Left lung (tissue), 14 donors: Measurements from ENCODE around the gene CYP2C9. TPM values are rescaled to one million over a fixed set of nuclear protein-coding genes. Genes with fewer than 3 reads are reported as not detected.
"Not testable (repeated sequence)": the region's sequence is repeated elsewhere in the genome, so short reads cannot be mapped to it uniquely, and the experiment has no call there.

Source experiments
- ATAC-seq: fragments of 200-7000 bp; cut with Tn5 transposase; one replicate; pipeline ENCODE4 v1.9.1; 2020; ENCODE audit warnings: moderate library complexity
- DNase-seq, 4 donors: peaks; one replicate each; pipeline ENCODE4 v3.0.0-alpha.2; 2013 to 2020
- H3K27ac ChIP-seq, 2 donors: fragments of 200-600 bp; sonication (generic) in 1 of 2; one replicate each; pipeline versions ENCODE4 v1.5.0 to v1.8.0; 2020 to 2021
- H3K27me3 ChIP-seq, 2 donors: fragments of 200-600 bp; sonication (generic) in 1 of 2; one replicate each; pipeline versions ENCODE4 v1.5.0 to v1.8.0; 2020 to 2021
- H3K36me3 ChIP-seq, 2 donors: fragments of 200-600 bp; sonication (generic) in 1 of 2; one replicate each; pipeline versions ENCODE4 v1.5.0 to v1.8.0; 2020 to 2021
- H3K4me1 ChIP-seq, 2 donors: fragments of 200-600 bp; one replicate each; pipeline ENCODE4 v1.8.0; 2021
- H3K4me3 ChIP-seq, 2 donors: fragments of 200-600 bp; sonication (generic) in 1 of 2; one replicate each; pipeline versions ENCODE4 v1.5.0 to v1.8.0; 2020 to 2021; ENCODE audit warnings: mild to moderate bottlenecking in 1 of 2
- H3K9me3 ChIP-seq, 2 donors: fragments of 200-600 bp; sonication (generic) in 1 of 2; one replicate each; pipeline versions ENCODE4 v1.5.0 to v1.8.0; 2020 to 2021
- intact Hi-C, 2 donors: fragments of 100-400 bp; cut with DNase I; formaldehyde crosslinking; loops; one replicate each; pipeline versions ENCODE4 v1.11.2 to v1.14.2; 2022
- long read RNA-seq, 12 donors: library from polyadenylated mRNA in 2 of 12; unstranded in 2 of 12; transcript quantifications; one replicate each; pipeline ENCODE4 v2.0.0 and lab custom pipeline, GENCODE V29; 2019 to 2026
- polyA plus RNA-seq, 6 donors: library from polyadenylated mRNA; unstranded; fragments of 120-200 nt; gene quantifications; one replicate each; pipeline ENCODE4 v1.2.1, GENCODE V29; 2013; ENCODE audit not compliant: insufficient read length in 6 of 6
- total RNA-seq, 2 donors: library from RNA; stranded (reverse); fragmentation: NEBNext Ultra II Directional; extraction: Animal tissue kit (Norgen Biotek cat#: 25700); gene quantifications; one replicate each; pipeline ENCODE4 v1.2.1, GENCODE V29; 2021
- TF ChIP-seq, protein P1 (sequence below), 2 donors: fragments of 200-600 bp; sonication (generic) in 1 of 2; IDR thresholded peaks; one replicate each; pipeline versions ENCODE4 v1.5.0 to v1.8.0; 2021; ENCODE audit warnings: antibody characterized with exemption in 2 of 2
- donor health status: DM: no; HTN: yes; CAD: no.
- donor health status: DM: no; HTN: no; CAD: no.

The CYP2C9 gene
- total RNA-seq (under 1 TPM in 1 of 2 donors, not detected in 1; 0.82 TPM), polyA plus RNA-seq (1 to 10 TPM in 2 of 6 donors, under 1 TPM in 4; 0.40 to 1.0 (median 0.57) TPM)
- long read RNA-seq, donor 1, result 0 reads
- long read RNA-seq, donor 2, result 0 reads
- long read RNA-seq, donor 3, result 0 reads
- long read RNA-seq, donor 4, result 0 reads
- long read RNA-seq, donor 5, result 0 reads
- long read RNA-seq, donor 6, result 0 reads
- long read RNA-seq, donor 7, result 0 reads
- long read RNA-seq, donor 8, result 0 reads
- long read RNA-seq, donor 9, result 0 reads
- long read RNA-seq, donor 10, result 0 reads
- long read RNA-seq, donor 11, result 0 reads
- long read RNA-seq, donor 12, result 0 reads

DNA sequence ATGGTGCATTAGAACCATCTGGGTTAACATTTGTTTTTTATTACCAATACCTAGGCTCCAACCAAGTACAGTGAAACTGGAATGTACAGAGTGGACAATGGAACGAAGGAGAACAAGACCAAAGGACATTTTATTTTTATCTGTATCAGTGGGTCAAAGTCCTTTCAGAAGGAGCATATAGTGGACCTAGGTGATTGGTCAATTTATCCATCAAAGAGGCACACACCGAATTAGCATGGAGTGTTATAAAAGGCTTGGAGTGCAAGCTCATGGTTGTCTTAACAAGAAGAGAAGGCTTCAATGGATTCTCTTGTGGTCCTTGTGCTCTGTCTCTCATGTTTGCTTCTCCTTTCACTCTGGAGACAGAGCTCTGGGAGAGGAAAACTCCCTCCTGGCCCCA is at the start of gene CYP2C9:
TSS of gene CYP2C9 (plus strand) at position 276 of the 400 bp plus-strand sequence. CDS start at position 301, 25 bp downstream.
- intact Hi-C loops, result no loop called here
- no peaks in the 10 kb centered on the region for H3K4me1 ChIP-seq
- no peak within 1 kb of the TSS for H3K27ac ChIP-seq
- H3K27me3 ChIP-seq, result peaks cover 0 to 3% of the 10 kb centered on the region in 2 donors
- no peaks in the 10 kb centered on the region for H3K36me3 ChIP-seq
- DNase-seq (no peak), ATAC-seq (no peak)
- H3K9me3 ChIP-seq, result peaks cover 0 to 12% of the 10 kb centered on the region in 2 donors
- H3K4me3 ChIP-seq, result no peak within 1 kb of the TSS
- TF ChIP-seq, protein P1, sequence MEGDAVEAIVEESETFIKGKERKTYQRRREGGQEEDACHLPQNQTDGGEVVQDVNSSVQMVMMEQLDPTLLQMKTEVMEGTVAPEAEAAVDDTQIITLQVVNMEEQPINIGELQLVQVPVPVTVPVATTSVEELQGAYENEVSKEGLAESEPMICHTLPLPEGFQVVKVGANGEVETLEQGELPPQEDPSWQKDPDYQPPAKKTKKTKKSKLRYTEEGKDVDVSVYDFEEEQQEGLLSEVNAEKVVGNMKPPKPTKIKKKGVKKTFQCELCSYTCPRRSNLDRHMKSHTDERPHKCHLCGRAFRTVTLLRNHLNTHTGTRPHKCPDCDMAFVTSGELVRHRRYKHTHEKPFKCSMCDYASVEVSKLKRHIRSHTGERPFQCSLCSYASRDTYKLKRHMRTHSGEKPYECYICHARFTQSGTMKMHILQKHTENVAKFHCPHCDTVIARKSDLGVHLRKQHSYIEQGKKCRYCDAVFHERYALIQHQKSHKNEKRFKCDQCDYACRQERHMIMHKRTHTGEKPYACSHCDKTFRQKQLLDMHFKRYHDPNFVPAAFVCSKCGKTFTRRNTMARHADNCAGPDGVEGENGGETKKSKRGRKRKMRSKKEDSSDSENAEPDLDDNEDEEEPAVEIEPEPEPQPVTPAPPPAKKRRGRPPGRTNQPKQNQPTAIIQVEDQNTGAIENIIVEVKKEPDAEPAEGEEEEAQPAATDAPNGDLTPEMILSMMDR (IDR thresholded peaks at IDR 0.05), result no peak

DNA sequence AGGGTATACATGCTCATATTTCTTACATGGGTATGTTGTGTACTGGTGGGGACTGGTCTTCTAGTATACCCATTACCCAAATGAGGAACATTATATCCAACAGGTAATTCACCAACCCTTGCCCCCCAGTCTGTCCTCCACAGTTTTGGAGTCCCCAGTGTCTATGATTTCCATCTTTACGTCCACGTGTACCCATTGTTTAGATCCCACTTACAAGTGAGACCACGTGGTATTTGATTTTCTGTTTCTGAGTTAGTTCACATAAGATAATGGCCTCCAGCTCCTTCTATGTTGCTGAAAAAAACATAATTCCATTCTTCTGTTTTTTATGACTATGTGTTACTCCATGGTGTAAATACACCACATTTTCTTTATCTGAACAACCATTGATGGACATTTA is 49.3 kb upstream of the CYP2C9 start:
- Histone ChIP-seq H3K27me3 (no peaks in the 10 kb centered on the region), H3K4me1 (no peaks in the 10 kb centered on the region), H3K36me3 (no peaks in the 10 kb centered on the region), H3K9me3 (peaks cover 0 to 13% of the 10 kb centered on the region in 2 donors), H3K4me3 (no peak overlapping the region), H3K27ac (no peak overlapping the region)
- DNase-seq, result no peak
- intact Hi-C loops, result no loop called here
- TF ChIP-seq, protein P1 (IDR thresholded peaks at IDR 0.05), result no peak
- ATAC-seq, result no peak

DNA sequence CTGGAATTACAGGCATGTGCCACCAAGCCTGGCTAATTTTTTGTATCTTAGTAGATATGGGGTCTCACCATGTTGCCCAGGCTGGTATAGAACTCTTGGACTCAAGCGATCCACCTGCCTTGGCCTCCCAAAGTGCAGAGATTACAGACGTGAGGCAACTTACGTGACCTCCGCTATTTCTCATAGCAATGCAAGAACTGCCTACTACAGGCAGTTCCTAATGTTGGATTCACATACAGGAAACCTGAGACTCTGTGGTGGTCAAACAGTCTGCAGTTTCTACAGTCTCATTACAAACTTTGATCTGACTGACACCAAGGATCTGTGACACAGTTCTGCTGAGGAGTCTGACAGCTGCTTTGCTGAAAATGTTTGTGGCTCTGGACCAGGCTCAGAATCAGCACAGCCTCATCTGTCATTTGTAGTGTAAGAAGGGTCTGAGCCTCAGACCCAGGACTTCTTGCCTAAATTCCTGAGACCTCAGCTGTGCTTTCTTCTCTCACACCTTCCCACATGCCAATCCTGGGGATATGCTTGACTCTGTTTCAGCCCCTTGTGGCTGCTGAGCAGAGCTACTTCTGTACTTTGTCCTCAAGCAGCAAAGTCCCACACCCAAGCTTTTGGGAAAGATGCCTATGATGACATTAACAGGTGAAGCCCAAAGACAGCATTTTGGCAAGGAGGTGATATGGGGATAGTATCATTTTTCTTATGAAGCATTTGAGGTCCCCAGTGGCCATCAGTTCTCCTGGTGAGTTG is 48.0 kb upstream of the CYP2C9 start:
- intact Hi-C loops, result no loop called here
- H3K27ac ChIP-seq, result no peak overlapping the region
- H3K36me3 ChIP-seq, result no peaks in the 10 kb centered on the region
- H3K4me3 ChIP-seq, result no peak overlapping the region
- H3K27me3 ChIP-seq, result no peaks in the 10 kb centered on the region
- H3K4me1 ChIP-seq, result no peaks in the 10 kb centered on the region
- TF ChIP-seq, protein P1 (IDR thresholded peaks at IDR 0.05), result no peak
- no peak for ATAC-seq
- no peak for DNase-seq
- H3K9me3 ChIP-seq, result peaks cover 0 to 13% of the 10 kb centered on the region in 2 donors

DNA sequence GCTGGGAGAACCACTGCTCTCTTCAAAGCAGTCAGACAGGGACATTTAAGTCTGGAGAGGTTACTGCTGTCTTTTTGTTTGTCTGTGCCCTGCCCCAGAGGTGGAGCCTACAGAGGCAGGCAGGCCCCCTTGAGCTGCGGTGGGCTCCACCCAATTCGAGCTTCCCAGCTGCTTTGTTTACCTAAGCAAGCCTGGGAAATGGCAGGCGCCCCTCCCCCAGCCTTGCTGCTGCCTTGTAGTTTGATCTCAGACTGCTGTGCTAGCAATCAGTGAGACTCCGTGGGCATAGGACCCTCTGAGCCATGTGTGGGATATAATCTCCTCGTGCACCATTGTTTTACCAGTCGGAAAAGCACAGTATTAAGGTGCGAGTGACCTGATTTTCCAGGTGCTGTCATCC is 40.0 kb upstream of the CYP2C9 start:
- H3K9me3 ChIP-seq, result peaks cover 0 to 23% of the 10 kb centered on the region in 2 donors
- H3K36me3 ChIP-seq, intact Hi-C loops, H3K27ac ChIP-seq, H3K4me3 ChIP-seq, ATAC-seq, H3K4me1 ChIP-seq, H3K27me3 ChIP-seq: not testable (repeated sequence)
- peak in 1 of 4 donors; percentile 43 for DNase-seq

DNA sequence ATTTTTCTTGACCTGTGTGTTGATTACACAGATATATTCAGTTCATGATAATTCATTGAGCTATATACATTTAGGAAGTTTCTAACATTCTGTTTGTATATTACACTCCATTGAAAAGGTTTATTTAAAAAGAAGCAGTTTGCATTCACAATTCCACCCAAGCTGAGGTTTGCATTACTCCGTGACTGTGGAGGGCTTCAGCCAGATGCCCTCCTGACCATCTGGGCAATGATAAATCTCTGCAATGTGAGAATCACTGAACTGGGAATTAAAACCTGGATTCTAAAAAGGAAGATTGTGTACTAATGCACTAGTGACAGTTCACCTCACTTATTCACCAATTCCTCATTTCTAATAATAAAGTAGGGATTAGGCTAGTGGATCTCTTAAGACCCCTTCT is 36.4 kb upstream of the CYP2C9 start:
- Histone ChIP-seq H3K27ac (no peak overlapping the region), H3K4me1 (no peaks in the 10 kb centered on the region), H3K9me3 (peaks cover 0 to 24% of the 10 kb centered on the region in 2 donors), H3K4me3 (no peak overlapping the region), H3K27me3 (no peaks in the 10 kb centered on the region), H3K36me3 (no peaks in the 10 kb centered on the region)
- TF ChIP-seq, protein P1 (IDR thresholded peaks at IDR 0.05), result no peak
- no peak for DNase-seq
- intact Hi-C loops, result no loop called here
- no peak for ATAC-seq
